SW480 (cell line): ENCODE results near the gene TRIM66.

Experiments used
- DNase-seq: peaks from one replicate; pipeline ENCODE4 v3.0.0-alpha.2; 2016; ENCODE audit warnings: low spot score

TRIM66 gene

GRCh38 chr11:8564526-8564925, 117.9 kb downstream of the TRIM66 start:
- peak; percentile 62 for DNase-seq
